ENCODE results near the gene NDST3. TPM values are rescaled to one million over a fixed set of nuclear protein-coding genes. Genes with fewer than 3 reads are reported as not detected.

The NDST3 gene
- total RNA-seq, 1 experiment from 2014 or later, result not detected

- H3K9me2 ChIP-seq (replicated peaks; ENCODE audit: insufficient read depth, low read length), result no peaks in the 10 kb centered on the region
Observed at GRCh38 chr4:118206627-118207026, 172.3 kb downstream of the NDST3 start.

DNA sequence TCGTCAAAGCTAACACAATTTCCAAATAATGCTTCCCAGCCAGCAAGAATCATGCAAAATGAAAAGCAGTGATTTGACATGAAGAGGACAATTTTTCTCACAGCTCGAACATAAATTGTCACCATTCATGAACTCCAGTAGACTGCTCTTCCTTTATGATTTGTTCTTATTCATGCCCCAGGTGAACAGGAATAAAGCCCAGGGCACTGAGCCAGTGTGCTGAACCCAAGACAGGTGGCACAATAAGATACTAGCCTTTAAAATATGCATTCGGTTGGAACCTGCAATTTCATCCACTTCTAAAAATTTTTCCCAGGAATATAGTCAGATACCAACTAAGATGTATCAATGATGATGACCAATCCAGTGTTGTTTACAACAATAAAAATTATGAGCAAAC lies 178.8 kb downstream of the NDST3 start:
- no peaks in the 10 kb centered on the region for H3K36me3 ChIP-seq (ENCODE audit: insufficient read depth, low read length)
- no peak overlapping the region for H3K27ac ChIP-seq (ENCODE audit: low read length)

More at GRCh38 chr4:118206627-118207026, 172.3 kb downstream of the NDST3 start:
- no peaks in the 10 kb centered on the region for H3K36me3 ChIP-seq (ENCODE audit: insufficient read depth, low read length)
- no peak for DNase-seq
- H3K9me3 ChIP-seq (ENCODE audit: low read length), result no peaks in the 10 kb centered on the region
- no peaks in the 10 kb centered on the region for H3K4me1 ChIP-seq (ENCODE audit: low read length)
- H3K4me2 ChIP-seq (ENCODE audit: low read depth, low read length, poor library complexity, severe bottlenecking), result no peak overlapping the region
- H3K9ac ChIP-seq (ENCODE audit: low read length), result no peak overlapping the region
- H3K27ac ChIP-seq (ENCODE audit: low read length), result no peak overlapping the region
- H3K27me3 ChIP-seq (ENCODE audit: low read length), result no peaks in the 10 kb centered on the region
- no peaks in the 10 kb centered on the region for H4K20me1 ChIP-seq (ENCODE audit: insufficient read depth, low read depth, low read length)
- H3K4me3 ChIP-seq (ENCODE audit: low read length), result no peak overlapping the region
- H3K79me2 ChIP-seq (ENCODE audit: low read length), result no peaks in the 10 kb centered on the region
- H2AFZ ChIP-seq (ENCODE audit: low read length), result no peak overlapping the region

GRCh38 chr4:118215826-118216225 lies 181.5 kb downstream of the NDST3 start:
- Histone ChIP-seq H3K27me3 (ENCODE audit: low read length) (no peaks in the 10 kb centered on the region), H3K9me3 (ENCODE audit: low read length) (no peaks in the 10 kb centered on the region), H3K79me2 (ENCODE audit: low read length) (no peaks in the 10 kb centered on the region), H3K36me3 (ENCODE audit: insufficient read depth, low read length) (no peaks in the 10 kb centered on the region), H3K9me2 (replicated peaks; ENCODE audit: insufficient read depth, low read length) (no peaks in the 10 kb centered on the region), H3K4me3 (ENCODE audit: low read length) (no peak overlapping the region), H3K9ac (ENCODE audit: low read length) (no peak overlapping the region), H3K4me2 (ENCODE audit: low read depth, low read length, poor library complexity, severe bottlenecking) (no peak overlapping the region), H3K4me1 (ENCODE audit: low read length) (no peaks in the 10 kb centered on the region), H2AFZ (ENCODE audit: low read length) (no peak overlapping the region), H3K27ac (ENCODE audit: low read length) (no peak overlapping the region), H4K20me1 (ENCODE audit: insufficient read depth, low read depth, low read length) (no peaks in the 10 kb centered on the region)
- DNase-seq, result no peak

More for the DNA sequence above, 178.8 kb downstream of the NDST3 start:
- no peak for DNase-seq
- no peaks in the 10 kb centered on the region for H3K4me1 ChIP-seq (ENCODE audit: low read length)
- no peak overlapping the region for H3K4me3 ChIP-seq (ENCODE audit: low read length)
- no peaks in the 10 kb centered on the region for H4K20me1 ChIP-seq (ENCODE audit: insufficient read depth, low read depth, low read length)
- H3K9me3 ChIP-seq (ENCODE audit: low read length), result no peaks in the 10 kb centered on the region
- H3K9ac ChIP-seq (ENCODE audit: low read length), result no peak overlapping the region
- no peaks in the 10 kb centered on the region for H3K79me2 ChIP-seq (ENCODE audit: low read length)
- H3K9me2 ChIP-seq (replicated peaks; ENCODE audit: insufficient read depth, low read length), result no peaks in the 10 kb centered on the region
- H3K27me3 ChIP-seq (ENCODE audit: low read length), result no peaks in the 10 kb centered on the region
- H3K4me2 ChIP-seq (ENCODE audit: low read depth, low read length, poor library complexity, severe bottlenecking), result no peak overlapping the region
- no peak overlapping the region for H2AFZ ChIP-seq (ENCODE audit: low read length)

GRCh38 chr4:118221227-118221800 lies 187.0 kb downstream of the NDST3 start:
- H3K79me2 ChIP-seq (ENCODE audit: low read length), result no peaks in the 10 kb centered on the region
- no peak overlapping the region for H3K27ac ChIP-seq (ENCODE audit: low read length)
- H3K4me1 ChIP-seq (ENCODE audit: low read length), result no peaks in the 10 kb centered on the region
- no peak for DNase-seq
- no peak overlapping the region for H2AFZ ChIP-seq (ENCODE audit: low read length)
- no peaks in the 10 kb centered on the region for H3K9me3 ChIP-seq (ENCODE audit: low read length)
- no peak overlapping the region for H3K9ac ChIP-seq (ENCODE audit: low read length)
- no peaks in the 10 kb centered on the region for H3K27me3 ChIP-seq (ENCODE audit: low read length)
- no peaks in the 10 kb centered on the region for H3K36me3 ChIP-seq (ENCODE audit: insufficient read depth, low read length)
- no peak overlapping the region for H3K4me2 ChIP-seq (ENCODE audit: low read depth, low read length, poor library complexity, severe bottlenecking)
- H3K9me2 ChIP-seq (replicated peaks; ENCODE audit: insufficient read depth, low read length), result no peaks in the 10 kb centered on the region
- H3K4me3 ChIP-seq (ENCODE audit: low read length), result no peak overlapping the region
- H4K20me1 ChIP-seq (ENCODE audit: insufficient read depth, low read depth, low read length), result no peaks in the 10 kb centered on the region

GRCh38 chr4:118224243-118224829 lies 190.1 kb downstream of the NDST3 start:
- H3K27me3 ChIP-seq (ENCODE audit: low read length), result no peaks in the 10 kb centered on the region
- no peaks in the 10 kb centered on the region for H3K36me3 ChIP-seq (ENCODE audit: insufficient read depth, low read length)
- H3K27ac ChIP-seq (ENCODE audit: low read length), result no peak overlapping the region
- H4K20me1 ChIP-seq (ENCODE audit: insufficient read depth, low read depth, low read length), result no peaks in the 10 kb centered on the region
- H3K9me2 ChIP-seq (replicated peaks; ENCODE audit: insufficient read depth, low read length), result no peaks in the 10 kb centered on the region
- H3K9ac ChIP-seq (ENCODE audit: low read length), result no peak overlapping the region
- no peaks in the 10 kb centered on the region for H3K79me2 ChIP-seq (ENCODE audit: low read length)
- peak; percentile 81 for DNase-seq
- H3K4me2 ChIP-seq (ENCODE audit: low read depth, low read length, poor library complexity, severe bottlenecking), result no peak overlapping the region
- no peak overlapping the region for H3K4me3 ChIP-seq (ENCODE audit: low read length)
- H2AFZ ChIP-seq (ENCODE audit: low read length), result no peak overlapping the region
- no peaks in the 10 kb centered on the region for H3K9me3 ChIP-seq (ENCODE audit: low read length)
- no peaks in the 10 kb centered on the region for H3K4me1 ChIP-seq (ENCODE audit: low read length)

GRCh38 chr4:118225511-118225910 lies 191.2 kb downstream of the NDST3 start:
- Histone ChIP-seq H4K20me1 (ENCODE audit: insufficient read depth, low read depth, low read length) (no peaks in the 10 kb centered on the region), H2AFZ (ENCODE audit: low read length) (no peak overlapping the region), H3K79me2 (ENCODE audit: low read length) (no peaks in the 10 kb centered on the region)

GRCh38 chr4:118226311-118227010 lies 192.2 kb downstream of the NDST3 start:
- Histone ChIP-seq H3K4me3 (ENCODE audit: low read length) (no peak overlapping the region), H3K79me2 (ENCODE audit: low read length) (no peaks in the 10 kb centered on the region), H3K9me2 (replicated peaks; ENCODE audit: insufficient read depth, low read length) (no peaks in the 10 kb centered on the region), H3K36me3 (ENCODE audit: insufficient read depth, low read length) (no peaks in the 10 kb centered on the region), H4K20me1 (ENCODE audit: insufficient read depth, low read depth, low read length) (no peaks in the 10 kb centered on the region), H3K4me1 (ENCODE audit: low read length) (no peaks in the 10 kb centered on the region), H3K27me3 (ENCODE audit: low read length) (no peaks in the 10 kb centered on the region), H3K9me3 (ENCODE audit: low read length) (no peaks in the 10 kb centered on the region), H3K9ac (ENCODE audit: low read length) (no peak overlapping the region), H3K4me2 (ENCODE audit: low read depth, low read length, poor library complexity, severe bottlenecking) (no peak overlapping the region), H3K27ac (ENCODE audit: low read length) (no peak overlapping the region), H2AFZ (ENCODE audit: low read length) (no peak overlapping the region)
- DNase-seq, result no peak

More at GRCh38 chr4:118225511-118225910, 191.2 kb downstream of the NDST3 start:
- Histone ChIP-seq H3K4me1 (ENCODE audit: low read length) (no peaks in the 10 kb centered on the region), H3K9me2 (replicated peaks; ENCODE audit: insufficient read depth, low read length) (no peaks in the 10 kb centered on the region), H3K4me3 (ENCODE audit: low read length) (no peak overlapping the region), H3K4me2 (ENCODE audit: low read depth, low read length, poor library complexity, severe bottlenecking) (no peak overlapping the region), H3K9ac (ENCODE audit: low read length) (no peak overlapping the region), H3K27me3 (ENCODE audit: low read length) (no peaks in the 10 kb centered on the region), H3K9me3 (ENCODE audit: low read length) (no peaks in the 10 kb centered on the region), H3K36me3 (ENCODE audit: insufficient read depth, low read length) (no peaks in the 10 kb centered on the region), H3K27ac (ENCODE audit: low read length) (no peak overlapping the region)
- DNase-seq, result no peak

DNA sequence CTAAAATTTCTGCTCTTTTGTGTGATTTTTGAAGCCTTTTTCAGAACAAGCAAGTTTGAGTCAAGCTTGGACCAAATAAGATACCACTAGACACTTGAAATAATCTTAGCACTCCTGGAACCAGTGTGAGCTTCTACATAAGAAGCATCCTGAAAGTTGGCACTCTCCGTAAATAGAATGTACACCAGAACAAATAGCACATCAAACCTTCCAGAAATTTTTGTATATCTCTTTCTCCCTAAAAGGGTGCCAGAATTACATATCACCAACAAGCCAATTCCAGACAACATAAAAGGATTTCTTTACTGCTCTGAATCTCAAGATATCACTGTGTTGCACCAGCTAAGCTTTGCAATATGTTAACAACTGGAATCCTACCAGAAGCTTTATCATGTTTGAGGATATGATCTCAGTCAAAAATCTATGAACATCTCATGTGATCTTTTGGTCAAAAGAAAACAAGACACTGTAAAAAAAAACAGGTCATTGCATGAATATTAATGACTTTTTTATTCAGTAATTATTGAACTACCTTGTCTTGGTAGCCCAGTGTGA lies 201.4 kb downstream of the NDST3 start:
- DNase-seq, result no peak
- H3K9ac ChIP-seq (ENCODE audit: low read length), result no peak overlapping the region
- no peaks in the 10 kb centered on the region for H3K27me3 ChIP-seq (ENCODE audit: low read length)
- H3K4me2 ChIP-seq (ENCODE audit: low read depth, low read length, poor library complexity, severe bottlenecking), result no peak overlapping the region
- H3K9me2 ChIP-seq (replicated peaks; ENCODE audit: insufficient read depth, low read length), result no peaks in the 10 kb centered on the region
- no peaks in the 10 kb centered on the region for H3K79me2 ChIP-seq (ENCODE audit: low read length)
- H3K9me3 ChIP-seq (ENCODE audit: low read length), result no peaks in the 10 kb centered on the region
- no peak overlapping the region for H3K4me3 ChIP-seq (ENCODE audit: low read length)
- H3K27ac ChIP-seq (ENCODE audit: low read length), result no peak overlapping the region
- H4K20me1 ChIP-seq (ENCODE audit: insufficient read depth, low read depth, low read length), result no peaks in the 10 kb centered on the region
- no peaks in the 10 kb centered on the region for H3K36me3 ChIP-seq (ENCODE audit: insufficient read depth, low read length)
- H3K4me1 ChIP-seq (ENCODE audit: low read length), result no peaks in the 10 kb centered on the region
- H2AFZ ChIP-seq (ENCODE audit: low read length), result no peak overlapping the region; the same call in 1 of the 2 replicates
